ENCODE results near the gene CEP250. TPM values are rescaled to one million over a fixed set of nuclear protein-coding genes. Genes with fewer than 3 reads are reported as not detected.

CEP250 gene
- total RNA-seq, 1 donor, result 22.0 TPM

- no peak for DNase-seq (ENCODE audit: low read depth)
- H3K4me3 ChIP-seq (ENCODE audit: low read depth, low read length), result no peak overlapping the region
- TF ChIP-seq CTCF (IDR thresholded peaks at IDR 0.05; ENCODE audit: insufficient read depth, low read length), result peak; percentile 72
Observed at GRCh38 chr20:35523298-35523888, 68.0 kb downstream of the CEP250 start.

- TF ChIP-seq CTCF (IDR thresholded peaks at IDR 0.05; ENCODE audit: insufficient read depth, low read length), result no peak
- no peak for DNase-seq (ENCODE audit: low read depth)
- H3K4me3 ChIP-seq (ENCODE audit: low read depth, low read length), result no peak overlapping the region
Observed at GRCh38 chr20:35525639-35526038, 70.2 kb downstream of the CEP250 start.

- TF ChIP-seq CTCF (IDR thresholded peaks at IDR 0.05; ENCODE audit: insufficient read depth, low read length), result no peak
- no peak for DNase-seq (ENCODE audit: low read depth)
- no peak overlapping the region for H3K4me3 ChIP-seq (ENCODE audit: low read depth, low read length)
Observed at GRCh38 chr20:35527122-35527769, 71.8 kb downstream of the CEP250 start.

GRCh38 chr20:35529552-35529951 lies 74.2 kb downstream of the CEP250 start, which contains the start of gene C20orf173:
TSS of gene C20orf173 (minus strand) at chr20:35529652. CDS start at chr20:35529373, 279 bp downstream.
- DNase-seq (ENCODE audit: low read depth), result no peak
- H3K4me3 ChIP-seq (ENCODE audit: low read depth, low read length), result no peak within 1 kb of the TSS
- no peak for TF ChIP-seq CTCF (IDR thresholded peaks at IDR 0.05; ENCODE audit: insufficient read depth, low read length)

- TF ChIP-seq CTCF (IDR thresholded peaks at IDR 0.05; ENCODE audit: insufficient read depth, low read length), result no peak
- H3K4me3 ChIP-seq (ENCODE audit: low read depth, low read length), result no peak overlapping the region
- DNase-seq (ENCODE audit: low read depth), result no peak
Observed at GRCh38 chr20:35539756-35540212, 84.4 kb downstream of the CEP250 start.

GRCh38 chr20:35541118-35541782 lies 85.9 kb downstream of the CEP250 start:
- H3K4me3 ChIP-seq (ENCODE audit: low read depth, low read length), result peak overlapping the region; percentile 80
- DNase-seq (ENCODE audit: low read depth), result no peak
- TF ChIP-seq CTCF (IDR thresholded peaks at IDR 0.05; ENCODE audit: insufficient read depth, low read length), result no peak
